H1 (cell line): ENCODE results near the gene MTG1. TPM values are rescaled to one million over a fixed set of nuclear protein-coding genes. Genes with fewer than 3 reads are reported as not detected.

Experiments used
- POLR2AphosphoS5 ChIP-seq: IDR thresholded peaks from 2 replicates; pipeline ENCODE4 v1.6.1; 2011; ENCODE audit warnings: low read depth, low read length
- SIX5 ChIP-seq: IDR thresholded peaks from 2 replicates; pipeline ENCODE4 v1.6.1; 2011; ENCODE audit warnings: mild to moderate bottlenecking, low read depth, low read length
- YY1 ChIP-seq: IDR thresholded peaks from 2 replicates; pipeline ENCODE4 v1.6.1; 2011; ENCODE audit warnings: low read depth, mild to moderate bottlenecking, low read length
- polyA plus RNA-seq, 7 experiments: library from polyadenylated mRNA; depleted of rRNA in 3 of 7; stranded (reverse) in 5 of 7; unstranded in 2 of 7; fragments of >200 nt in 5 of 7; fragments of 200-250 nt in 2 of 7; gene quantifications; 1 replicate in 5 of 7; 2 replicates in 1 of 7; 4 replicates in 1 of 7; pipeline versions ENCODE4 v1.2.1 to v1.2.3, GENCODE V29; 2011 to 2013; ENCODE audit warnings: missing spikeins in 2 of 7, mixed read lengths in 2 of 7
- total RNA-seq: library from RNA; stranded (reverse); fragmentation: NEBNext Ultra II Directional; extraction: Animal tissue kit (Norgen Biotek cat#: 25700); gene quantifications from 2 replicates; pipeline ENCODE4 v1.2.1, GENCODE V29; 2021
- TF ChIP-seq, protein P1 (sequence below): IDR thresholded peaks from 2 replicates; pipeline ENCODE4 v1.6.1; 2012; ENCODE audit warnings: inconsistent platforms
- TF ChIP-seq, protein P2 (sequence below): IDR thresholded peaks from 2 replicates; pipeline ENCODE4 v1.6.1; 2012; ENCODE audit warnings: inconsistent platforms

Gene MTG1
- total and polyA plus RNA-seq, 2 of the 8 experiments (the other 6 are each of a cell fraction or from before 2014, with no cell fraction given): 56.6 to 81.6 TPM

DNA sequence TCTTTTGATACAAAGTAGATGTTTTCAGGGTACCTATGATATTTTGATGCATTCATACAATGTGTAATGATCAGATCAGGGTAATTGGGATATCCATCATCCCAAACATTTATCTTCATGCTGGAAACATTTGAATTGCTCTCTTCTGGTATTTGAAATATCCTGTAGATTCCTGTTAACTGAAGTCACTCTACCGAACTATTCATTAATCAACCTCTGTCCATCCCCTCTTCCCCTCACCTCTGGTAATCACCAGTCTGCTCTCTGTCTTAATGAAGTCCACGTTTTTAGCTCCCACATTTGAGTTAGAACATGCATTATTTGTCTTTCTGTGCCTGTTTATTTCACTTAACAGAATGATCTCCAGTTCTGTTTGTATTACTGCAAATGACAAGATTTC, 11.3 kb downstream of the MTG1 start (continued):
- TF ChIP-seq, protein P1, sequence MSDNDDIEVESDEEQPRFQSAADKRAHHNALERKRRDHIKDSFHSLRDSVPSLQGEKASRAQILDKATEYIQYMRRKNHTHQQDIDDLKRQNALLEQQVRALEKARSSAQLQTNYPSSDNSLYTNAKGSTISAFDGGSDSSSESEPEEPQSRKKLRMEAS: no peak
- TF ChIP-seq POLR2AphosphoS5 (no peak), SIX5 (no peak), YY1 (no peak)
- TF ChIP-seq, protein P2, sequence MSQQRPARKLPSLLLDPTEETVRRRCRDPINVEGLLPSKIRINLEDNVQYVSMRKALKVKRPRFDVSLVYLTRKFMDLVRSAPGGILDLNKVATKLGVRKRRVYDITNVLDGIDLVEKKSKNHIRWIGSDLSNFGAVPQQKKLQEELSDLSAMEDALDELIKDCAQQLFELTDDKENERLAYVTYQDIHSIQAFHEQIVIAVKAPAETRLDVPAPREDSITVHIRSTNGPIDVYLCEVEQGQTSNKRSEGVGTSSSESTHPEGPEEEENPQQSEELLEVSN: no peak
